ENCODE results near the gene GNG14. TPM values are rescaled to one million over a fixed set of nuclear protein-coding genes. Genes with fewer than 3 reads are reported as not detected.

GNG14 gene
- total and polyA plus RNA-seq, 2 of the 13 experiments (the other 11 are each of a cell fraction or from before 2014, with no cell fraction given) = not detected

DNA sequence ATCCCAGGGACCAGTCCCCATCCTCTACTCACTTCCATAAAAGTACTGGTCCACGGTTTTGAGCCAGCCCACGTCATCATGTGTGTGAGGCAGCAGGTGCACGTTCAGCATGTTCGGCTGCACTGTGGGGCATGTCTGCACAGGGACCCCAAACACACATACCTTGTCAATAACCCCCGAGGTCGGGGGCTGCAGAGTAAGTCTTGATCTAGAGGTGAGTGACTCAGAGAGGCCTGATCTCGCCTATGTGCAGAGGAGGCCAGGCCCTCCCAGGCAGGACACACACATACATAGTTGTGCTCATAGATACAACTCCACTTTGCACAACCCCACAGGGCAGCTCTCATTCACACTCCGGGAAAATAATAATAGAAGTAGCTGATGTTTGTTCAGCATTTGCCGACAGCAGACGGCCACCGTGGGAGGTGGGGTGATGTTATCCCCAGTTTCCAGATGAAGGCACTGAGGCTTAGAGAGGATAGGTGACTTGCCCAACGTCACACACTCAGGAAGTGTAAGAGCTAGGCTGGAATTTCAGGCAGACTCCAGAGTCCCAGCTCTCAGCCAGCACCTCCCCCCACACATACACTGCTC is 22.0 kb upstream of the GNG14 start:
- BruUV-seq (replicated peaks) = no TSS peak
- peaks cover 33% of the 10 kb centered on the region for H3K79me2 ChIP-seq (ENCODE audit: insufficient read depth, low read length)
- H4K20me1 ChIP-seq (ENCODE audit: insufficient read depth, low read length) = no peaks in the 10 kb centered on the region
- peaks cover 0 to 4% of the 10 kb centered on the region in 2 experiments; a peak in 2 of 5 replicates for H3K36me3 ChIP-seq (replicated peaks in 1 of 2; ENCODE audit: control insufficient read depth in 1 of 2, insufficient read depth in 2 of 2, low read length in 2 of 2)
- DNase-seq (ENCODE audit: low spot score) = no peak
- peak overlapping the region; percentile 97 for H3K4me2 ChIP-seq (ENCODE audit: low read depth, low read length)
- in situ Hi-C loops (cut with HindIII; ENCODE audit: extremely low pct_ligation_motif_present, low pct_unique_long_range_greater_than_20kb) = no loop called here
- H3K27me3 ChIP-seq (ENCODE audit: control insufficient read depth in 1 of 2, insufficient read depth in 2 of 2, low read length in 2 of 2) = no peaks in the 10 kb centered on the region; a peak in 1 of 5 replicates
- intact Hi-C loops (cut with micrococcal nuclease; ENCODE audit: unreplicated experiment) = no loop called here
- POLR2A ChIA-PET = interaction anchor here (0.6 to 1.7 kb wide), 6 partner anchors 11 to 126 kb away, joined by 3 to 9 read pairs (median 4); partner anchors contain the start of genes DHPS, JUNB, ZNF490 and ZNF791
- CTCF ChIA-PET (ENCODE audit: low intra/inter-chr PET ratio, low total read pairs) = no interaction called here
- peak overlapping the region; percentile 72 to 84 (median 84) for H3K4me3 ChIP-seq (replicated peaks in 1 of 3; ENCODE audit: insufficient read depth in 1 of 3, low read depth in 2 of 3, low read length in 3 of 3)
- FAIRE-seq = no peak
- no peaks in the 10 kb centered on the region for H3K9me3 ChIP-seq (ENCODE audit: low read length)
- WGBS (ENCODE audit: low lambda C conversion rate) = 41% methylated on average over 7 of the region's 12 CpGs
- 0 out of 2 replicates have a peak, but pooled peaks have one; percentile 54 for TF ChIP-seq ZMYM3 (CRISPR knock-in tag; IDR thresholded peaks at IDR 0.05)
- TF ChIP-seq NFYB (CRISPR knock-in tag; IDR thresholded peaks at IDR 0.05) = no peak
- peak; percentile 80 for TF ChIP-seq ZNF629 (CRISPR knock-in tag; conservative IDR thresholded peaks at IDR 0.05)
- 0 out of 2 replicates have a peak, but pooled peaks have one; percentile 53 for TF ChIP-seq KDM1A (CRISPR knock-in tag; IDR thresholded peaks at IDR 0.05)
- H2AFZ ChIP-seq (ENCODE audit: low read length) = no peak overlapping the region
- peaks cover 40% of the 10 kb centered on the region for H3K4me1 ChIP-seq (ENCODE audit: insufficient read depth, low read length)
- peak overlapping the region; percentile 60 for H3K27ac ChIP-seq (ENCODE audit: extremely low read length, insufficient read depth, low read length)
- ATAC-seq = no peak; the same call in 2 of the 3 replicates
- H3K9ac ChIP-seq (ENCODE audit: insufficient read depth, low read depth, low read length) = peak overlapping the region; percentile 82

DNA sequence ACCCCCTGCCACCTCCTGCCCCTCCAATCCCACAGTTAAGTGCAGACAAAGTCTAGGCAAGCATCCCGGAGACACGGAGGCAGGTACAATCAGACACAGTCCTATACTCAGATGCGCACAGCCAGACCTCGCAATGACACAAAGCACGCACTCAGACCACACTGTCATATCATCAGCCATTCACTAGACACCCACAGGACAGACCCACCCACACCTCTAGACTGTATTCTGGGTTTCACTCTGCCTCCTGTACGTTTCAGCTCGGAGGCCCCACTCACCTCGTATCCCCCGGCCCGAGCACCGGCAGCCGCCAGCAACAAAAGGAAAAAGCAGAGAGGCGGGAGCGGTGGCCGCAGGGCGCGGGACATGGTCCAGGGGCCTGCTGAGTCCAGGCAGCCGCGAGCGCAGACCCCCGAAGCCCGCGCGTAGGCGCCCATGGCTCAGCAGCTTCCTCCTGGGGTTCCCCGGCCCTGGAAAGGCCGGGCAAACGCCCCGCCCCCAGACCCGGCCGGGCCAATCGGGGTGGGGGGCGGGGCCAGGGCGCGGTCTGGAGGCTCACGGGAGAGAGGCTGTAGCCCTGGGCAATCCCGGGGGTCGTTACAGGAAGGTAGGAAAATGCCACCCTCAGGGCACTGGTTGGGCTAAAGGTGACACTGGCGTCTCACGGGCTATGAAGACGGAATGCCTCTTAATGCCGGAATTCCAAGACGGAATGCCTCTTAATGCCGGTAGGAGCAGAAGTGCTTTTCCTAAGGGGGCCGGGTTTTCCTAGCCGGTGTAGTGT is 21.3 kb upstream of the GNG14 start, which contains the start of the genes MAN2B1 and WDR83:
Gene MAN2B1, minus strand, starts transcription at position 478 of the 784 bp plus-strand sequence. Its CDS starts 41 bp downstream, at position 437.
Gene WDR83, plus strand, starts transcription at position 543 of the 784 bp plus-strand sequence. CDS start 2,984 bp downstream, outside the sequence.
- Histone ChIP-seq H3K79me2 (ENCODE audit: insufficient read depth, low read length) (peaks cover 34% of the 10 kb centered on the region), H3K27ac (ENCODE audit: extremely low read length, insufficient read depth, low read length) (peak within 1 kb of the TSS; percentile 60), H3K9me3 (ENCODE audit: low read length) (no peaks in the 10 kb centered on the region), H3K27me3 (ENCODE audit: control insufficient read depth in 1 of 2, insufficient read depth in 2 of 2, low read length in 2 of 2) (no peaks in the 10 kb centered on the region; a peak in 1 of 5 replicates), H2AFZ (ENCODE audit: low read length) (peak within 1 kb of the TSS; percentile 83), H3K36me3 (replicated peaks in 1 of 2; ENCODE audit: control insufficient read depth in 1 of 2, insufficient read depth in 2 of 2, low read length in 2 of 2) (no peaks in the 10 kb centered on the region; a peak in 2 of 5 replicates), H3K4me3 (replicated peaks in 1 of 3; ENCODE audit: insufficient read depth in 1 of 3, low read depth in 2 of 3, low read length in 3 of 3) (peak within 1 kb of the TSS; percentile 72 to 84 (median 84)), H3K4me1 (ENCODE audit: insufficient read depth, low read length) (peaks cover 43% of the 10 kb centered on the region), H3K4me2 (ENCODE audit: low read depth, low read length) (peak within 1 kb of the TSS; percentile 97), H3K9ac (ENCODE audit: insufficient read depth, low read depth, low read length) (peak within 1 kb of the TSS; percentile 82), H4K20me1 (ENCODE audit: insufficient read depth, low read length) (no peaks in the 10 kb centered on the region)
- under 1% methylated on average over 24 of the region's 46 CpGs for WGBS (ENCODE audit: low lambda C conversion rate)
- no TSS peak for BruUV-seq (replicated peaks)
- in situ Hi-C loops (cut with HindIII; ENCODE audit: extremely low pct_ligation_motif_present, low pct_unique_long_range_greater_than_20kb) = no loop called here
- CTCF ChIA-PET (ENCODE audit: low intra/inter-chr PET ratio, low total read pairs) = interaction anchor here (0.5 kb wide), 1 partner anchor 502 kb away, joined by 3 read pairs; no protein-coding TSS in a partner anchor
- POLR2A ChIA-PET = interaction anchor here (0.6 to 1.7 kb wide), 6 partner anchors 10 to 125 kb away, joined by 3 to 9 read pairs (median 4); partner anchors contain the start of genes DHPS, JUNB, ZNF490 and ZNF791
- FAIRE-seq = no peak
- DNase-seq (ENCODE audit: low spot score) = peak; percentile 65
- intact Hi-C loops (cut with micrococcal nuclease; ENCODE audit: unreplicated experiment) = no loop called here
- ATAC-seq = peak; percentile 89
- TF ChIP-seq ZSCAN25 (CRISPR knock-in tag; IDR thresholded peaks at IDR 0.05) (peak; percentile 5; the same call in 1 of the 2 replicates), RARA (CRISPR knock-in tag; IDR thresholded peaks at IDR 0.05) (no peak), AGO1 (IDR thresholded peaks at IDR 0.05; ENCODE audit: low read depth, low read length, poor library complexity, severe bottlenecking) (peak; percentile 76), ETV5 (CRISPR knock-in tag; IDR thresholded peaks at IDR 0.05; ENCODE audit: borderline replicate concordance) (no peak), ZIK1 (CRISPR knock-in tag; IDR thresholded peaks at IDR 0.05; ENCODE audit: borderline replicate concordance, low read depth) (no peak), ZNF772 (CRISPR knock-in tag; IDR thresholded peaks at IDR 0.05) (0 out of 2 replicates have a peak, but pooled peaks have one; percentile 24)
- TF ChIP-seq, protein P1, sequence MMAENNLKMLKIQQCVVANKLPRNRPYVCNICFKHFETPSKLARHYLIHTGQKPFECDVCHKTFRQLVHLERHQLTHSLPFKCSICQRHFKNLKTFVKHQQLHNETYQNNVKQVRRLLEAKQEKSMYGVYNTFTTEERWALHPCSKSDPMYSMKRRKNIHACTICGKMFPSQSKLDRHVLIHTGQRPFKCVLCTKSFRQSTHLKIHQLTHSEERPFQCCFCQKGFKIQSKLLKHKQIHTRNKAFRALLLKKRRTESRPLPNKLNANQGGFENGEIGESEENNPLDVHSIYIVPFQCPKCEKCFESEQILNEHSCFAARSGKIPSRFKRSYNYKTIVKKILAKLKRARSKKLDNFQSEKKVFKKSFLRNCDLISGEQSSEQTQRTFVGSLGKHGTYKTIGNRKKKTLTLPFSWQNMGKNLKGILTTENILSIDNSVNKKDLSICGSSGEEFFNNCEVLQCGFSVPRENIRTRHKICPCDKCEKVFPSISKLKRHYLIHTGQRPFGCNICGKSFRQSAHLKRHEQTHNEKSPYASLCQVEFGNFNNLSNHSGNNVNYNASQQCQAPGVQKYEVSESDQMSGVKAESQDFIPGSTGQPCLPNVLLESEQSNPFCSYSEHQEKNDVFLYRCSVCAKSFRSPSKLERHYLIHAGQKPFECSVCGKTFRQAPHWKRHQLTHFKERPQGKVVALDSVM (CRISPR knock-in tag; IDR thresholded peaks at IDR 0.05) = peak; percentile 79
- TF ChIP-seq, protein P2, sequence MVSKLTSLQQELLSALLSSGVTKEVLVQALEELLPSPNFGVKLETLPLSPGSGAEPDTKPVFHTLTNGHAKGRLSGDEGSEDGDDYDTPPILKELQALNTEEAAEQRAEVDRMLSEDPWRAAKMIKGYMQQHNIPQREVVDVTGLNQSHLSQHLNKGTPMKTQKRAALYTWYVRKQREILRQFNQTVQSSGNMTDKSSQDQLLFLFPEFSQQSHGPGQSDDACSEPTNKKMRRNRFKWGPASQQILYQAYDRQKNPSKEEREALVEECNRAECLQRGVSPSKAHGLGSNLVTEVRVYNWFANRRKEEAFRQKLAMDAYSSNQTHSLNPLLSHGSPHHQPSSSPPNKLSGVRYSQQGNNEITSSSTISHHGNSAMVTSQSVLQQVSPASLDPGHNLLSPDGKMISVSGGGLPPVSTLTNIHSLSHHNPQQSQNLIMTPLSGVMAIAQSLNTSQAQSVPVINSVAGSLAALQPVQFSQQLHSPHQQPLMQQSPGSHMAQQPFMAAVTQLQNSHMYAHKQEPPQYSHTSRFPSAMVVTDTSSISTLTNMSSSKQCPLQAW (CRISPR knock-in tag; IDR thresholded peaks at IDR 0.05) = peak; percentile 57; the same call in 1 of the 2 replicates
